Muscle layer of duodenum (tissue), 2 donors: ENCODE results near the gene APP.

Experiments
- H3K27ac ChIP-seq: one replicate; pipeline ENCODE4 v1.7.0; 2013; ENCODE audit warnings: mild to moderate bottlenecking, low read length
- H3K27me3 ChIP-seq: one replicate; pipeline ENCODE4 v1.7.0; 2013; ENCODE audit warnings: low read depth, mild to moderate bottlenecking, control low read depth, low read length
- H3K36me3 ChIP-seq, 2 donors: one replicate each; pipeline ENCODE4 v1.7.0; 2013; ENCODE audit warnings: low read length in 2 of 2, control low read depth in 1 of 2, mild to moderate bottlenecking in 1 of 2; ENCODE audit not compliant: insufficient read depth in 2 of 2, control insufficient read depth in 1 of 2
- H3K4me1 ChIP-seq, 2 donors: one replicate each; pipeline ENCODE4 v1.7.0; 2013; ENCODE audit warnings: low read length in 2 of 2, mild to moderate bottlenecking in 2 of 2, control low read depth in 1 of 2, moderate library complexity in 1 of 2; ENCODE audit not compliant: insufficient read depth in 2 of 2, control insufficient read depth in 1 of 2
- H3K4me3 ChIP-seq, 2 donors: one replicate each; pipeline ENCODE4 v1.7.0; 2013; ENCODE audit warnings: low read length in 2 of 2, low read depth in 1 of 2, mild to moderate bottlenecking in 1 of 2
- H3K9me3 ChIP-seq, 2 donors: one replicate each; pipeline ENCODE4 v1.7.0; 2013; ENCODE audit warnings: low read length in 2 of 2, control low read depth in 1 of 2, mild to moderate bottlenecking in 1 of 2; ENCODE audit not compliant: control insufficient read depth in 1 of 2
- donor health status: healthy.

Gene APP

DNA sequence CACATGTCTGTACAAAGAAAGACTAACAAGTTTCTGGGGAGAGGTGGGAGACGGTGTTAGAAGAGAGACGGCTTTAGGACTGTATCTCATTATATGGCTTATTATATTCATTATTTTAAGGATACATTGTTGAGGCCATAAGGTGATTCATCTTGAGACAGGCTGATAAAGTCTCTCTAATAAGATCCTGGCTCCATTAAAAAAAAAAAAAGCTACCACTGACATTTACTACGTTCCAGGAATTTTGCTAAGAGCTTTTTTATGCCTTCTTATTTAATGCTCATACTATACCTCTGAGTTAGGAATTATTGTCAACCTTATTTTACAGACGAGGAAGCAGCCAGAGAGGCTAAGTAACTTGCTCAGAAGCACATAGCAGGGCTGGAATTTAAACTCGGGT lies 262.1 kb downstream of the APP start:
- Histone ChIP-seq H3K4me1 (peaks cover 6 to 20% of the 10 kb centered on the region in 2 donors), H3K27me3 (no peaks in the 10 kb centered on the region), H3K36me3 (peaks cover 0 to 4% of the 10 kb centered on the region in 2 donors), H3K27ac (peak overlapping the region; percentile 32), H3K4me3 (no peak overlapping the region), H3K9me3 (no peaks in the 10 kb centered on the region)

DNA sequence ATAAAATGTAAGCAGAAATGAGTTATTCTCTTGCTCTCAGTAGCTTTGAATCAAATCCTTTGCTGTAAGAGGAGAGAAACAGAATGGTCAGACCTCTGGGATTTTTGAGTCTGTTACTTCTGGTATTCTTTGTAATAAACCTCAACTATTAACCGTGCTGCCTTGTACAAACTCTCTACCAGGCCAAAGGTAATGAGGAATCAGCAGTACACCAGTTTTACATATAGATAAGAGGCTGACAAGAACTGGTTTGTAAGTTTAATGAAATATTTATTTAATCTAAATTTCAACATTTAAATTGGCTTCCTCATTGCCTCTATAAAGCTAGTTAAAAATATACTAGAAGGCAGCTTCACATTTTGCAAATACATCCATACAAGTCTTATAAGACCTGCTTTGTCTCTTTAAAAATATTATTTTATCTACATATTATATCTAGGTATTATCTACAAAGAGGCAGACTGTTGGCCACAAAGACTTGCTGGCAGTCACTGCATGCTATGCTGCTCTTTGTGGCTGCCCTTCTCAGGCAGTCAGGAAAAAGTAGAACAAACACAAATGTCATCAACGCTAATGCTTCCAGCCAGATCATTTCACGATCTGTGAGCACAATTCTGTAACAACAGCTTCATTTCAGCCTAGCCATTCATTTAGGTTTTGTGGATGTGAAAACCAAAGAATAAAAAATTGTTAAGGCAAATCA lies 262.8 kb downstream of the APP start:
- Histone ChIP-seq H3K4me1 (peaks cover 6 to 19% of the 10 kb centered on the region in 2 donors), H3K36me3 (peaks cover 0 to 4% of the 10 kb centered on the region in 2 donors), H3K4me3 (no peak overlapping the region), H3K27ac (no peak overlapping the region), H3K27me3 (no peaks in the 10 kb centered on the region), H3K9me3 (no peaks in the 10 kb centered on the region)

- no peaks in the 10 kb centered on the region for H3K27me3 ChIP-seq
- H3K4me1 ChIP-seq, result peaks cover 0 to 14% of the 10 kb centered on the region in 2 donors
- H3K9me3 ChIP-seq, result no peaks in the 10 kb centered on the region
- H3K27ac ChIP-seq, result no peak overlapping the region
- H3K4me3 ChIP-seq, result no peak overlapping the region
- H3K36me3 ChIP-seq, result peaks cover 0 to 4% of the 10 kb centered on the region in 2 donors
These were observed 264.0 kb downstream of the APP start for GRCh38 chr21:25906587-25906986.

DNA sequence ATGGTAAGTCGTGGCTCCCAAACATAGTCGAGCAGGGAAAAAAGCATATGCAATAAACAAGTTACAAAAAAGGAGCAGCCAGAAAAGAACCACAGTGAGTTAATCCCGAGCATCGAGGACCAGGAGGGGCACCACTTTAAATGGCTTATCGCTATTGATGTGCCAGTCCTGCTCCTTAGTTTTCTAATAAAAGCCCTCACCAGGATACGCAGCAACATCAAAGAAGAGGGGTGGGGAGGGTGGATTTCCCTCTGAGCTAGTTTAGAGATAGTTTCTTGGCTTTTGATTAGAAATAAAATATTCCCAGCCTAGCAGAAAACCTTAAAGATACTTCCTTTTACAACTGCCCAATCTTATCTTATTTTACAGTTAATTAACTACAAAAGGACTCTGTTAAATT lies 265.4 kb downstream of the APP start:
- peaks cover 0 to 4% of the 10 kb centered on the region in 2 donors for H3K36me3 ChIP-seq
- H3K4me1 ChIP-seq, result peaks cover 0 to 14% of the 10 kb centered on the region in 2 donors
- H3K27me3 ChIP-seq, result no peaks in the 10 kb centered on the region
- no peak overlapping the region for H3K27ac ChIP-seq
- H3K9me3 ChIP-seq, result no peaks in the 10 kb centered on the region
- no peak overlapping the region for H3K4me3 ChIP-seq

GRCh38 chr21:25904044-25904695 lies 266.4 kb downstream of the APP start:
- H3K27ac ChIP-seq, result no peak overlapping the region
- H3K9me3 ChIP-seq, result no peaks in the 10 kb centered on the region
- H3K4me3 ChIP-seq, result no peak overlapping the region
- H3K4me1 ChIP-seq, result peaks cover 0 to 14% of the 10 kb centered on the region in 2 donors
- no peaks in the 10 kb centered on the region for H3K27me3 ChIP-seq
- peaks cover 0 to 4% of the 10 kb centered on the region in 2 donors for H3K36me3 ChIP-seq

GRCh38 chr21:25903607-25904006 lies 267.0 kb downstream of the APP start:
- Histone ChIP-seq H3K4me3 (no peak overlapping the region), H3K36me3 (peaks cover 0 to 4% of the 10 kb centered on the region in 2 donors), H3K27ac (no peak overlapping the region), H3K9me3 (no peaks in the 10 kb centered on the region), H3K27me3 (no peaks in the 10 kb centered on the region), H3K4me1 (peaks cover 0 to 14% of the 10 kb centered on the region in 2 donors)

DNA sequence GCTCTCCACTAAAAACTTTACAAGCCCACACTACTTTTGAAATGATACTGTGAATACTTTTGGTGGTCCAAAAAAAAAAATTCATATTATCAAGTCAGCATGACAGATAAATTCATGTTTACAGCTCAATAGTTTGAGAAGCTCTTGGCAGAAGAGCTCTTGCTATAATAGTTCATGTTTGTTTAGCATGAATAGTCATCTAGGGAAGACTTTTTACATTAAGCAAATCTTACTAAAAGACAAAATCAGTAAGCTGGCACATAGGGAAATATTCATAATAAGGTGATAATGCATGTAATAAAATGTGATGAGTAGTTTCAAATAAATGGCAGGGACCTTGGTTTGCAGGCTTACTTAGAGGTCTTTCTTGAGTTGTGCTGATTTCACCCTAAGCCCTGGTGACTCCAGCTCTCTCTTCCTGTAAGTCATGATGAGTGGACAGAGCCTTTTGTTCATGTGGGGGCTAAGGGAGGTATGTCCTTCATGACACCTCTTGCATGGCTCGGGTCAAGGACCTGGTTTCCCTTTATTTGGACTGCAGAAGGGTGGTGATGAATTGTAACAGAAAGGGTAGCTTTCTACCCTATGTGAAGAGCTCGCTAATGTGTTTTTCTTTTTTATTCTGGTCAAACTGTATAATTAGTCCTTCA lies 269.1 kb downstream of the APP start:
- Histone ChIP-seq H3K9me3 (no peaks in the 10 kb centered on the region), H3K27ac (no peak overlapping the region)

DNA sequence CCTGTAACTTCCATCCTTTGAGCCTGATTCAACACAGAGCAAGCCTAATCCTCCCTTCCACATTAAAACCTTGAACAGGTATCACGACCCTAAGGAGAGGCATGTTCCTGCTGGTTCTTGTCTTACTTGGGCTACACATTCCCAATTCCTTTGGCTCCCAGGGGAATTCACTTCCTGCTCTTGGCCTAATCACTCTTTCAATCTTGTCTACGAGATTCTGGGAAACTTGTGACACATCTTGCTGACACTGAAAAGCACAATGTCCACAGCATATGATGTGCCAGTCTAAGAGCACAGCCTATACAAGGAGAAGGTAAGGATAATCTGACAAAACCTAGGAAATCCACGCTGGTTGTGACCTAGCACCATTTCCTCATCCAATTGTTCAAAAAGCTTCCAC lies 271.9 kb downstream of the APP start:
- Histone ChIP-seq H3K9me3 (no peaks in the 10 kb centered on the region), H3K36me3 (peaks cover 4 to 7% of the 10 kb centered on the region in 2 donors), H3K27me3 (no peaks in the 10 kb centered on the region), H3K4me3 (no peak overlapping the region), H3K27ac (peak overlapping the region; percentile 33), H3K4me1 (peaks cover 0 to 7% of the 10 kb centered on the region in 2 donors)

More for the DNA sequence above, 269.1 kb downstream of the APP start:
- no peaks in the 10 kb centered on the region for H3K27me3 ChIP-seq
- peaks cover 0 to 8% of the 10 kb centered on the region in 2 donors for H3K4me1 ChIP-seq
- no peak overlapping the region for H3K4me3 ChIP-seq
- peaks cover 4% of the 10 kb centered on the region in 2 donors for H3K36me3 ChIP-seq

- H3K36me3 ChIP-seq, result peaks cover 8 to 11% of the 10 kb centered on the region in 2 donors
- peaks cover 0 to 7% of the 10 kb centered on the region in 2 donors for H3K4me1 ChIP-seq
- H3K9me3 ChIP-seq, result no peaks in the 10 kb centered on the region
- no peaks in the 10 kb centered on the region for H3K27me3 ChIP-seq
- H3K4me3 ChIP-seq, result no peak overlapping the region
- no peak overlapping the region for H3K27ac ChIP-seq
These were observed 273.2 kb downstream of the APP start for GRCh38 chr21:25897383-25897782.

- Histone ChIP-seq H3K9me3 (no peaks in the 10 kb centered on the region), H3K36me3 (peaks cover 13 to 16% of the 10 kb centered on the region in 2 donors), H3K27me3 (no peaks in the 10 kb centered on the region), H3K4me1 (peaks cover 0 to 7% of the 10 kb centered on the region in 2 donors), H3K4me3 (no peak overlapping the region), H3K27ac (no peak overlapping the region)
These were observed 274.0 kb downstream of the APP start for GRCh38 chr21:25896501-25897056.

DNA sequence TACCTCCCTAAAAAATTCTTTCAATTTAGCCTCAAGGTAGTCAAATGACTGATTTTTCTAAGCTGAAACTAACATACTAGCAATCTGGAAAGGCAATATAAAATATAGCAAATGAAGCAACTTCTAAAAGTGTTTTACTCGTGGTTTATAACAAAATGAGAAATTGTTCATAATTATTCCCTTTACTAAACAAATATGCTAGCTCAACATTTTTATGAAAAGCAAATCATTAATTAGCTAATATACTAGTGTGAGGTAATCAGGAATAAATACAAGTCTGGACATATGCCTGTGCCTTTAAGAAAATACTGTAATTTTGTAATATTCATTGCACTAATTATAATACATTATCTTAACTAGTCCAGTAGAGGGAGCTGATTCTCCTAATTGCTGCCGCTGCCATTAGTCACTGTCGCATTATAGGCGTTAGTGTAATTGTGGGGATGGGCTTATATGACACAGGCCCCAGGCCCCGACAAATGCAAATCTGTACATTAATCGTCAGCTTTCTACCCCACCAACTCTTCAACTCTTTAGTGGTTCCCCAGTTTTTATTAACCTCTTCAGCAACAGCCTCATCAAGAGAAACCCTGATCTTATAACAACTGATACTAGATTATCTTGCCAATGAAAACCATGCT lies 274.9 kb downstream of the APP start:
- Histone ChIP-seq H3K9me3 (no peaks in the 10 kb centered on the region), H3K4me1 (peaks cover 0 to 7% of the 10 kb centered on the region in 2 donors), H3K27ac (no peak overlapping the region), H3K36me3 (peaks cover 21 to 25% of the 10 kb centered on the region in 2 donors), H3K27me3 (no peaks in the 10 kb centered on the region), H3K4me3 (no peak overlapping the region)
